CD4-positive, alpha-beta T cell treated with Interleukin-15 for 1 hour (primary cell): Measurements from ENCODE around the gene HCAR3.
"Not testable (repeated sequence)": the region's sequence is repeated elsewhere in the genome, so short reads cannot be mapped to it uniquely, and the experiment has no call there.

Experiments
- DNase-seq: peaks from one replicate; pipeline ENCODE4 v3.0.0-alpha.2; 2020

The HCAR3 gene

DNA sequence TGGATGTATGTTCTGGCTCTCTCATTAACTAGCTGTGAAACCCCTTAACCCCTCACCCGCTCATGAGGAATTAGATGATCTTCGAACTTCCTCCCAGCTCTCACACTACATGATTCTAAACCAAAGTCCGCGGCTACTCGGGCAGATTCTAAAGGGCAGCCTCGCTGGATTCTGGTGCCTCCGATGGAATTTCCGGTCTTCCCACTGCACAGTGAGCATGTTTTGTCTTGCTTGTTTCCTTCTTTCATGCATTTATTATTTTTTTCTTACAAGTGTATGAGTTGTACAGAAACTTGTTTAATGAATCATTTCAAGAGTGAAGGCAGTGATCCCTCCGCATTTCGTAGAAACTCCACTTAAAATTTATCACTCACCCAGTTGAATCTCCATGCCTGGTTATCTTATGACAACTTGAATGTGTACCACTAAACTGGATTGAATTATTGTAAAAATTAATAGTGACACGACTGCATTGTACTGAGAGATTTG is 4.5 kb upstream of the HCAR3 start:
- no peak for DNase-seq

DNA sequence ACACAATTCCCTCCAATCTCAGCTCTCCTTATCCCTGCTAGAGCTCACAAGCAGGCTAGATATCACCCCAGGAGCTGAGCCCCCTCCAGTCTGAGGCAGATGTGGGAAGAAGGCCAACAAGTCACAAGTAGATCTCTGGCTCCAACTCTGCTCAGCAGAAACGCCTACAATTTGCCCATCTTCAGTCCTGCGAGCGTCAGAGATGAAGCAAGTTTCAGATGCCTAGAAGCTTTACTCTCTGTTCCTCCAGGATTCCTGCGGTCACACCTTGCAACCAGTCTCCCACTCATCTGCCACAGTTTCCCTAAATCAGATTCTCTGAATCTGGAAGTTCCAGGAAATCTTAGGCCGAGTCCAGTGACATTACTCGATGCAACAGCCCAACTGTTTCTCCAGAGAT is 1.4 kb downstream of the HCAR3 start:
- not testable (repeated sequence) for DNase-seq

DNA sequence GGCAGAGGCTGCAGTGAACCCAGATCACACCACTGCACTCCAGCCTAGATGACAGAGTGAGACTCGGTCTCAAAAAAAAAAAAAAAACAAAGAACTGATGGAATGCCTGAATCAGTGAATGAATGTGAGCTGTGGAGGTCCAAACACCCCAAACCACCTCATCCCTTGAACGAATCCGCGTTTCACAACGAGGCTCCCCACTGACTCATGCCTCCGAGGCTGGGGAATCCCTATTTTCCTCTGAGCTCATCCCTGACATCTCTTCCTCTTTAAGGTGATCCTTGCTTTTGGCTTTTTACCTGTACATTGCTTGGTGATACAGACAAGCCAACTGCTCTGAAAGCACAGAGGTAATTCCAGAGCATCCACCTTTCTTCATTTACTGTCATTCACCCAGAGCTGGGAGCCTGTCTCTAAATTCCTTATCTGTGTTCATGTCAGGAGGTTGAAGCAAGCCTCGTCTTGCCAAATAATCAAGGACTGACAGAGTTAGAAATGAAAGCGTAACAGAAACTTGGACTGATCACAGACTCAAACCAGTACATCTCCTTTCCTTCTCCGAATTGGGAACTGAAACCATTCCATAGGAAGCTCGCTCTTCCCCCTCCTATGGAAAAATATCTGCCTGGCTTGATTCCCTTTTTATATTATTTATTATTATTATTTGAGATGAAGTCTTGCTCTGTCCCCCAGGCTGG is 3.0 kb downstream of the HCAR3 start:
- DNase-seq: not testable (repeated sequence)

DNA sequence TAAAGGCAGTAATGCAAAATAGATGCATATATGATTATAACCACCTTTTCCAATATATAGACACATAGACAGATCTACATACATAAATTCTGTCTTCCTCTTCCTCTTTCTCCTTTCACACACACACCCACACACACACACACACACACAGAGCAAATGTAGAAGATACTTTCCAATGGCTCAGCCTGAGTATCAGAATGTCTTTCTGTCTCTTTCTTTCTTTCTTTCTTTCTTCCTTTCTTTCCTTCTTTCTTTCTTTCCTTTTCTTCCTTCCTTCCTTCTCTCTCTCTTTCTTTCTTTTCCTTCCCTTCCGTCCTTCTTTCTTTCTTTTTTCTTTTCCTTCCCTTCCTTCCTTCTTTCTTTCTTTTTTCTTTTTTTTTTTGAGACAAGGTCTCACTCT is 5.3 kb downstream of the HCAR3 start:
- DNase-seq: peak; percentile 29

DNA sequence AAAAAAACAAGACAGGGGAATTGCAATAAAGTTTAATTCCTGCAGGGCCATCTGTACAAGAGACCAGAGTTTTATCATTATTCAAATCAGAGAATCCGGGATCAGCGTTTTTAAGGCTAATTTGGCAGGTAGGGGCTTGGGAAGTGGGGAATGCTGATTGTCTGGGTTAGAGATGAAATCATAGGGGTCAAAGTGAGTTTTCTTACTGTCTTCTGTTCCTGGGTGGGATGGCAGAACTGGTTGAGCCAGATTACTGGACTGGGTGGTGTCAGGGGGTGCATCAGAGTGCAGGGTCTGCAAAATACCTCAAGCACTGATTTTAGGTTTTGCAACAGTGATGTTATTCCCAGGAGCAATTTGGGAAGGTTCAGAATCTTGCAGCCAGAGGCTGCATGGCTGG is 6.3 kb downstream of the HCAR3 start:
- not testable (repeated sequence) for DNase-seq

DNA sequence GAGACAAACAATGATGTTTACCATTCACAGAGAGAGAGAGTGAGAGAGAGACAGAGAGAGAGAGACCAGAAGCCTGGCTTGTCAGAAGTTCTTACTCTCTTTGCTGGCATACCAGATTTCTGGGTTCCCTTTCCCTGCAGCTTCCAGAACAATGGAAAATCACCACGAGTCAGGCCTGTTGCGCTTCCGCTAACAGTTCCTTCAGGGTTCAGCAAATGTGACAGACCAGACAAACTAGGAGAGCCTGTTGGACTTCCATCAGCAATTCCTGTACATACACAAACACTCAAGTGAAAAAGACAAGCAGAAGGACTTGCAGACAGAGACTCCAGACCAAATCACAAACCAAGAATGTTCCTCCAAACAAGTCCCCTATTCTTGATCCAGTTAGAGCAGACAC is 7.3 kb downstream of the HCAR3 start:
- not testable (repeated sequence) for DNase-seq

DNA sequence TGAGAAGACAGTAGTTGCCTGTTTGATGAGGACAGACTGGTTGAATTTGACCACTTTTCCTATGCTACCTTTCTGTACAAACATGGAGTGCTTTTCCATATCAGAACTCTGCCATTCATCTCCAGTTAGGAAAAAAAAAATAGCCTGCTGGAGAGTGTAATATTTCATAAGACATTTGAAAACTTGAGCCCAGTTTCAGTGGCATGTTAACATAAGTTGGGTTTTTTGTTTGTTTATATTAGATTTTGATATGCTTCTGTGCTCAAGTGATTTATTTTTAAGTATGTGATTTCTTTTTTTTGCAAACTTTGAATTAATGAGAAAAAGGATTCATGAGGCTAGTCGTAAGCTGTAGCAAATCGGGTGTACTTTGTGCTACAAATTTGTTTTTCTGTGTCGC is 12.8 kb downstream of the HCAR3 start:
- not testable (repeated sequence) for DNase-seq

DNA sequence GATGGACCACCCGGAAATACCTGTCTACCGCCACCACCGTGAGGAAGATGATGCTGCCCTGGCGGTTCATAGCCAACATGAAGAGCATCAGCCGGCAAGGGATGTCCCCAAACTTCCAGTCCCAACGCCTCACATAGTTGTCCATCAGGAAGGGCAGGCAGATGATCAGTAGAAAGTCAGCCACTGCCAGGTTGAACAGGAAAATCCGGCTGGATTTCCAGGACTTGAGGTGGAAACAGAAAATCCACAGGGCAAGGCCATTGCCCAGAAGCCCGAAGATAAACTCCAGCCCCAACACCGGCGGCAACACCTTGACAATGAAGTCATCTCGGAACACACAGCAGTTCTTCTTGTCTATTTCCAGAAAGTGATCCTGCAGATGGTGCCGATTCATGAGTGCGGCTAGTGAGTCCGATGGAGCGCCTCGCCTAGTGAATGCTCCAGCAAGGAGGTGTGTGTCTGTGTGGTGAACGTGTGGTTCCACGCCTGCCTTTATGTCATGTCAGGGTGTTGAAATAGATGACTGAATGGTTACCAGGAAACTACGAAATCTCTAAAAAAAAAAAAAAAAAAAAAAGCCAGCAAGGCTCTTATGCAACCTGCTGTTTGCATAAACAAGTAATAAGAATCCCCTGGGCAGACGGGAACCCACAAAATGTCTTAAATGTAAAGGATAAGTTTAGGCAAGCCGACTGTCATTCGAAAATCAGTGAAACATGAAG is 13.6 kb downstream of the HCAR3 start, which contains the start of gene HCAR2:
TSS of gene HCAR2 (minus strand) at position 468 of the 722 bp plus-strand sequence. CDS start at position 394, 74 bp downstream.
- peak; percentile 61 for DNase-seq

DNA sequence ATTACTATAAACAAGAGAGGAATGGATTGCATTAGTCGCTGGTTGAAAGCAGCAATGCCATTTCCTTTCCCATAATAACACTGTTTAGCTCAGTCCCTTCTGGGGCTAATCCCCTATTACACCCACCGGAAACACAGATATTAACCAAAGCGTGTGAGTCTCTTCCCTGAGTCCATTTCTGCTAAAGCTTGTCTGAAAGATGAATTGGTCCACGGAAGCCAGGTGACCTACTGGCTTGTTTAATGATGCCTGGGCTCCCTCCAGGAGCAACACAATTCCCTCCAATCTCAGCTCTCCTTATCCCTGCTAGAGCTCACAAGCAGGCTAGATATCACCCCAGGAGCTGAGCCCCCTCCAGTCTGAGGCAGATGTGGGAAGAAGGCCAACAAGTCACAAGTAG is 15.1 kb downstream of the HCAR3 start:
- not testable (repeated sequence) for DNase-seq

DNA sequence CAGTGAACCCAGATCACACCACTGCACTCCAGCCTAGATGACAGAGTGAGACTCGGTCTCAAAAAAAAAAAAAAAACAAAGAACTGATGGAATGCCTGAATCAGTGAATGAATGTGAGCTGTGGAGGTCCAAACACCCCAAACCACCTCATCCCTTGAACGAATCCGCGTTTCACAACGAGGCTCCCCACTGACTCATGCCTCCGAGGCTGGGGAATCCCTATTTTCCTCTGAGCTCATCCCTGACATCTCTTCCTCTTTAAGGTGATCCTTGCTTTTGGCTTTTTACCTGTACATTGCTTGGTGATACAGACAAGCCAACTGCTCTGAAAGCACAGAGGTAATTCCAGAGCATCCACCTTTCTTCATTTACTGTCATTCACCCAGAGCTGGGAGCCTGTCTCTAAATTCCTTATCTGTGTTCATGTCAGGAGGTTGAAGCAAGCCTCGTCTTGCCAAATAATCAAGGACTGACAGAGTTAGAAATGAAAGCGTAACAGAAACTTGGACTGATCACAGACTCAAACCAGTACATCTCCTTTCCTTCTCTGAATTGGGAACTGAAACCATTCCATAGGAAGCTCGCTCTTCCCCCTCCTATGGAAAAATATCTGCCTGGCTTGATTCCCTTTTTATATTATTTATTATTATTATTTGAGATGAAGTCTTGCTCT is 16.4 kb downstream of the HCAR3 start:
- DNase-seq: not testable (repeated sequence)

DNA sequence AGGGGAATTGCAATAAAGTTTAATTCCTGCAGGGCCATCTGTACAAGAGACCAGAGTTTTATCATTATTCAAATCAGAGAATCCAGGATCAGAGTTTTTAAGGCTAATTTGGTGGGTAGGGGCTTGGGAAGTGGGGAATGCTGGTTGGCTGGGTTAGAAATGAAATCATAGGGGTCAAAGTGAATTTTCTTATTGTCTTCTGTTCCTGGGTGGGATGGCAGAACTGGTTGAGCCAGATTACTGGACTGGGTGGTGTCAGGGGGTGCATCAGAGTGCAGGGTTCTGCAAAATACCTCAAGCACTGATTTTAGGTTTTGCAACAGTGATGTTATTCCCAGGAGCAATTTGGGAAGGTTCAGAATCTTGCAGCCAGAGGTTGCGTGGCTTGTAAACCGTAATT is 19.7 kb downstream of the HCAR3 start:
- not testable (repeated sequence) for DNase-seq

DNA sequence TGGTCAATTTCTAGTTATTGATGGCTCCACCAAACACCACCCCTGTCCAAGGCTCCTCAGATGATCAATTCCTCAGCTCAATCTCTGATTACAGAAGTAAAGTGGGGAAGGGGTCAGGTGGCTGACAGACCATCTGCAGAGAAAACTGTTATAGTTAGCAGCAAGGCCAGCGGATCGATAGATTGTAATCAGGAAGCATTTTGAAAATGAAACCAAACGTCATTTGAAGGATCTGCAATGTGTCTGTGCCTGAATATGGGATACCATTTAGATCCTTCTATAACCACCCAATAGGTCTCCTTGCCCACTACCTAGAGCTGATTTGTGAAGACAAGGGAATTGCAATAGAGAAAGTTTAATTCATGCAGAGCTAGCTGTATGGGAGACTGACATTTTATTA is 25.0 kb downstream of the HCAR3 start:
- DNase-seq: no peak

DNA sequence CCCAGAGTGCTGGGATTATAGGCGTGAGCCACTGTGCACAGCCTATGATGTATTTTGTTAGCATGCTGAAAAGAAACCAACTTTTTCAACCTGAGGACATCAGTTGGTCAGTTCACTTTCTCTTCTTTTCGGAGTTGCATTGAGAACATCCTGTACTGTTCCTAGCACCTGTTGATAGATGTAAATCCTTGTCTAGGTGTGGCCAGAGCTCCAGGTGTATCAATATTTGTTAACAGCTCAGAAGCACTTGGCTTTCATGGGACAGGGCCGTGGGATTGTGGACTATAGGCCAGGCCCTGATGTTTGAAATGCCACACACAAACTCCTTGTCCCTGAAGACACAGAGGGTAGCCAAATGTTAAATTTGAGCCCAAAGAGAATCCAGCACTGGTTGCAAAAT is 28.3 kb downstream of the HCAR3 start:
- DNase-seq: no peak

DNA sequence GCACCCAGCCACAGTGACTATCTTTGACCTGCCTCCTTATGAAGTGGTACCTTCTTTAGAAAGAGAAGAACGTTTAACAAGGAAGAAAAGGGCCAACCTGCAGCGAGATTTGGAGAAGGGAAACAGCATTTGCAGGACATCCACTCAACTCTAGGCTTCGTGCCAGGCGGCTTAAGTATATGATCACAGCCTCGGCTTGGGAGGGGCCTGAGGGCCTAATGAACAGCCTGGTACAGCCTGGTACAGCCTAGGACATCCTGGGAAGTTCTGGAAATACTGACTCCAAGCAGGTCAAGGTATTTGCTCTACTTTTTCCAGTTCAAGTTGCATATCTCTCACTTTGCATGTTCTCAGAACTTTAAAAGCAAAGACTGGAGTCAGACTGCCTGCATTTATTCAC is 29.5 kb downstream of the HCAR3 start:
- no peak for DNase-seq

DNA sequence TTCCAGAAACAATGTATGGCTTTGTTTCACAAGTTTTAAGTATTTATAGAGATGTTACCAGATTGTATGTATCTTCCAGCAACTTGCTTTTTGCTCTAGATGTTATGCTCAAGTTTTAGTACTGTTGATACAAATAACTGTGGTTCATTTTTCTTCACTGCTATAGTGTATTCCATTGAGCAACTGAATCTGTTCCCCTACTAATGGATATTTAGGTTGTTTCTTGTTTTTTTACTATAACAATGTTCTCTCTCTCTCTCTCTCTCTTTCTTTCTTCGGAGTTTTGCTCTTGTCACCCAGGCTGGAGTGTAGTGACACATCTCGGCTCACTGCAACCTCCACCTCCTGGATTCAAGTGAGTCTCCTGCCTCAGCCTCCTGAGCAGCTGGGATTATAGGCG is 30.1 kb downstream of the HCAR3 start:
- DNase-seq: no peak

DNA sequence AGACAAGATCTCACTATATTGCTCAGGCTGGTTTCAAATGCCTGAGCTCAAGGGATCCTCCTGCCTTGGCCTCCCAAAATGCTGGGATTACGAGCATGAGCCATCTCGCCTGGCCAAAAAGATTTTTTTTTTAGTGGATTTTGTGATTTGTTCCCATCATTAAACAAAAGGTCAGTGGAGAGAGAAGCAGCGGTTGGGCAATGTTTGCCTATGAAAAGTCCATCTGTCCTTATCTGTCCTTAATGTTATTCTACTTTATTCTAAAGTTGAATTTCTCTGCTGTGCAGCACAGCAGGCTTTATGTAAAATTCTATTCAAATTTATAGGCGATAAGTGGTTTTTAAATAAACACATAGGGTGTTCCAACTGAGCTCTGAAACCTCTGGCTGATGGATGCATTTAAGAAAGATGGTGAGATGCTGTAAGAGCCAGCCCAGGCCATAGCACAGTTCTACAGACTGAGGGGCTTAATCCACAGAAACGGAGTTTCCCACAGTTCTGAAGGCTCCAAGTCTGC is 32.3 kb downstream of the HCAR3 start:
- no peak for DNase-seq

DNA sequence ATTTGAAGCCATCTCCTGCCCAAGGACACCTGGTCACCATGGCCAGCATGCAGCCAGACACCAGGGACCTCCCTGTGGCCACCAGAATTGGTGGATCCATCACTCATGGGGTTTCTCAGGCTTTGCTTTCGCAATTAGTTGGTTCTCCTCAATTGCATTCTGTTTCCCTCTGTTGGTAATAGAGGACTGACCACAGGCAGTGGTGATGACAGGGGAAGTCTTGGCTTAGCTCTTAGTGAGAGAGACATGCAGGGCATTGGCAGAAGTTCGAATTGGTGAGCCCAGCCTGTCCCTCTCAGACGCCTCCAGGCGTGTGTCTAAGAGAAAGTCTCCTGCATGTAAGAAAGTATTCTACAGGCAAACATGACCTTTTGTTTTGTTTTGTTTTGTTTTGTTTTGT is 34.8 kb downstream of the HCAR3 start:
- peak; percentile 41 for DNase-seq

DNA sequence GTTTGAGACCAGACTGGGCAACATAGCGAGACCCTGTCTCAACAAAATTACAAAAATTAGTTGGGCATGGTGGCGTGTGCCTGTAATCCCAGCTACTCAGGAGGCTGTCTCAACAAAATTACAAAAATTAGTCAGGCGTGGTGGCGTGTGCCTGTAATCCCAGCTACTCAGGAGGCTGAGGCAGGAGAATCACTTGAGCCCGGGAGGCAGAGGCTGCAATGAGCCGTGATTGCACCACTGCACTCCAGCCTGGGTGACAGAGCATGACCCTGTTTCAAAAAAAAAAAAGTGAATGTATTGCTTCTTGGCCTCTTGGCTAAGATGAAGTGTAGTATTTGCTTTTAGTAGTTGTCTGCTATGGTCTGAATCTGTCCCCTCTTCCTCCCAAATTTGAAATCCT is 35.6 kb downstream of the HCAR3 start:
- not testable (repeated sequence) for DNase-seq

DNA sequence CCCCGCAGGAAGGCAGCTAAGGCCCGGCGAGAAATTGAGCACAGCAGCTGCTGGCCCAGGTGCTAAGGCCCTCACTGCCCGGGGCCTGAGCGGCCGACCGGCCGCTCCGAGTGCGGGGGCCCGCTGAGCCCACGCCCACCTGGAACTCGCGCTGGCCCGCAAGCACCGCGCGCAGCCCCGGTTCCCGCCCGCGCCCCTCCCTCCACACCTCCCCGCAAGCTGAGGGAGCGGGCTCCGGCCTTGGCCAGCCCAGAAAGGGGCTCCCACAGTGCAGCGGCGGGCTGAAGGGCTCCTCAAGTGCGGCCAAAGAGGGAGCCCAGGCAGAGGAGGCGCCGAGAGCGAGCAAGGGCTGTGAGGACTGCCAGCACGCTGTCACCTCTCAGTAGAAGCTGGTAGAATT is 39.8 kb downstream of the HCAR3 start:
- DNase-seq: not testable (repeated sequence)

DNA sequence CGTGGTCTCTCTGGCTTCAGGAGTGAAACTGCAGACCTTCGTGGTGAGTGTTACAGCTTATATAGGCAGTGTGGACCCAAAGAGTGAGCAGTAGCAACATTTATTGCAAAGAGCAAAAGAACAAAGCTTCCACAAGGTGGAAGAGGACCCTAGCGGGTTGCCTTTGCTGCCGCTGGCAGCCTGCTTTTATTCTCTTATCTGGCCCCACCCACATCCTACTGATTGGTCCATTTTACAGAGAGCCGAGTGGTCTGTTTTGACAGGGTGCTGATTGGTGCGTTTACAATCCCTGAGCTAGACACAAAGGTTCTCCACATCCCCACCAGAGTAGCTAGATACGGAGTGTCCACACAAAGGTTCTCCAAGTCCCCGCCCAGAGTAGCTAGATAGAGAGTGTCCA is 40.6 kb downstream of the HCAR3 start:
- not testable (repeated sequence) for DNase-seq

DNA sequence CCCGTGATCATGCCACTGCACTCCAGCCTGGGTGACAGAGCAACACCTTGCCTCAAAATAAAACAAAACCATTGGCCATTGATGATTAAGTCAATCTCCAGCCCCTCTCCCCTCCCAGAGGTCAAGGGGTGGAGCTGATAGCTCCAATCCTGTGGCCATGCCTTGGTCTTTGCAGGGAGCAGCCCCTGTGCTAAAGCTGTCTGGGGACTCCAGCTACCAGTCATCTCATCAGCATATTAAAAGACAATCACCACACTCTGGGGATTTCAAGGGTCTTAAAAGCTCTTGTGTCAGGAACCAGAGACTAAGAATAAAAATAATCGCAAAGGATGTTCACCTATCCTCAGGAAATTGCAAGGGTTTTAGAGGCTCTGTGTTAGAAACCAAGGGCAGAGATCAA is 44.1 kb downstream of the HCAR3 start:
- no peak for DNase-seq

DNA sequence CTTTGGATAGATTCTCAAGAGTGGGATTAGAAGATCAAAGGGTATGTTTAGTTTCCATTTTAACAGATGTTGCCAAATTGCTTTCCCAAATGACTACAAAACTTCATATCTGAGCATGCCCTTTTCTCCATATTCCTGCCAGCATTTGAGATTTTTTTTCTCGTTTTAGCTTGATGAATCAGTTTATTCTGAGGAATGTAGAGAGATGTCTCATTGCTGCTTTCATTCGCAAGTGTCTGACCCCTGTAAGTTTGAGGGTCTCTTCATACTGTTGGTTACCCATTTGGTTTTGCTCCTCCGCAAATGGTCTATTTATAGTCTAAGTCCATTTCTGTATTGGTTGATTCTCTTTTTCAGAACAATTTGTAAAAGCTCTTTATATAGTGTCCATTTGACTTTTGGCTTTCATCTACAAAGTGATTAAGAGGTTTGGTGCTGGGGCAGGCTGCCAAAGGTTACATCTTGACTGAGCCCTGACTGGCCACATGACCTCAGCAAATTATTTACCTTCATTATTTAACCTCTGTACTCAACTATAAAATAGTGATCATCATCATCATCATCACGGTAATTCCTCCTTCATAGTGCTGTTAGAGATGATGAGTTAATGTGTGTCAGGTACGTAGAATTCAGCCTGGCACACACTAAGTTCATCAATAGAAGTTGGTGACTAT is 47.1 kb downstream of the HCAR3 start:
- DNase-seq: no peak

DNA sequence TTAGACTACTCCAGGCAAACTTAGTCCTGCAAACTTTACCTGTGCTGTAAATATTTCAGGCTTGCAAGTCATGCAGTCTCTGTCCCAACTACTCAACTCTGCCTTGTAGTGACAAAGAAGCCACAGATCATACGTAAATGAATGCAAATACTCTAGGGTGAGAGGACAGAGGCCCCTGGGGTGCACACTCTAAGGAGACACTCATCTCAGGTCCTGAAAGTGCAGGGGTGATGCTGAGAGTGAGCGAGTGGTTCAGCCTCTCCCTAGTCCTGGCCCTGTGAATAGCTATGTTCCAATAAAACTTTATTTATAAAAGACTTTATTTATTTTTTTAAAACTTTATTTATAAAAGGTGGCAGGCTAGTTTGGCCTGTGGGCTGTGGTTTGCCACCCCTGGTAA is 48.3 kb downstream of the HCAR3 start:
- DNase-seq: no peak
